CD4-positive, alpha-beta memory T cell (primary cell): ENCODE results near the gene GPN2. TPM values are rescaled to one million over a fixed set of nuclear protein-coding genes. Genes with fewer than 3 reads are reported as not detected.

ENCODE experiments used
- CTCF ChIA-PET: fragments of 350-600 bp; sonication (Branson Sonifier 250); formaldehyde crosslinking; loops from one replicate; lab custom pipeline; 2021; ENCODE audit warnings: inconsistent platforms; ENCODE audit not compliant: partially characterized antibody; lab: Charles Lee
- POLR2A ChIA-PET: fragments of 350-600 bp; sonication (Branson Sonifier 250); formaldehyde crosslinking; loops from one replicate; lab custom pipeline; 2021; ENCODE audit not compliant: partially characterized antibody; lab: Charles Lee
- DNase-seq, 5 donors: peaks; one replicate each; pipeline versions ENCODE4 v3.0.0 to v3.0.0-alpha.2; 2020 to 2022; ENCODE audit warnings: mixed read lengths in 1 of 5
- H3K27ac ChIP-seq: one replicate; pipeline ENCODE4 v1.7.0; 2013; ENCODE audit warnings: low read depth, low read length
- H3K27me3 ChIP-seq: 2 replicates; pipeline ENCODE4 v1.7.0; 2013; ENCODE audit warnings: mild to moderate bottlenecking, low read length, moderate library complexity; ENCODE audit not compliant: insufficient read depth
- H3K36me3 ChIP-seq: 2 replicates; pipeline ENCODE4 v1.7.0; 2013; ENCODE audit warnings: mild to moderate bottlenecking, low read length, moderate library complexity; ENCODE audit not compliant: insufficient read depth
- H3K4me1 ChIP-seq: 2 replicates; pipeline ENCODE4 v1.7.0; 2013; ENCODE audit warnings: mild to moderate bottlenecking, low read length, moderate library complexity; ENCODE audit not compliant: insufficient read depth
- H3K4me3 ChIP-seq, 2 donors: one replicate each; pipeline ENCODE4 v1.7.0; 2013; ENCODE audit warnings: low read length in 2 of 2, mild to moderate bottlenecking in 1 of 2
- H3K9me3 ChIP-seq, 2 donors: one replicate each; pipeline ENCODE4 v1.7.0; 2013; ENCODE audit warnings: low read length in 2 of 2, control low read depth in 1 of 2; ENCODE audit not compliant: control insufficient read depth in 1 of 2
- H3K27ac Mint-ChIP-seq, 7 donors: one replicate each; pipeline ENCODE4 v1.8.0; 2020 to 2021; ENCODE audit warnings: mixed read lengths in 7 of 7, mild to moderate bottlenecking in 6 of 7, inconsistent platforms in 3 of 7, moderate library complexity in 3 of 7
- H3K27me3 Mint-ChIP-seq, 2 donors: one replicate each; pipeline ENCODE4 v1.8.0; 2020 to 2021; ENCODE audit warnings: mixed read lengths in 2 of 2
- H3K36me3 Mint-ChIP-seq, 2 donors: one replicate each; pipeline ENCODE4 v1.8.0; 2020 to 2021; ENCODE audit warnings: mixed read lengths in 2 of 2, inconsistent platforms in 1 of 2, mild to moderate bottlenecking in 1 of 2
- H3K4me1 Mint-ChIP-seq, 4 donors: one replicate each; pipeline ENCODE4 v1.8.0; 2020 to 2021; ENCODE audit warnings: mixed read lengths in 4 of 4, mild to moderate bottlenecking in 1 of 4
- H3K4me3 Mint-ChIP-seq, 8 donors: one replicate each; pipeline ENCODE4 v1.8.0; 2020 to 2021; ENCODE audit warnings: mixed read lengths in 8 of 8, mild to moderate bottlenecking in 7 of 8, moderate library complexity in 6 of 8, inconsistent platforms in 3 of 8
- H3K9me3 Mint-ChIP-seq, 8 donors: one replicate each; pipeline ENCODE4 v1.8.0; 2020 to 2021; ENCODE audit warnings: mixed read lengths in 8 of 8, mild to moderate bottlenecking in 5 of 8, inconsistent platforms in 3 of 8, moderate library complexity in 1 of 8
- intact Hi-C: fragments of 100-400 bp; cut with micrococcal nuclease; formaldehyde crosslinking; loops from one replicate; pipeline ENCODE4 v1.15.1; 2023
- polyA plus RNA-seq, 2 donors: library from polyadenylated mRNA; unstranded; fragments of 300-500 nt; fragmentation: Illumina TruSeq; gene quantifications; one replicate each; pipeline ENCODE4 v1.2.3, GENCODE V29; 2021
- total RNA-seq, 2 experiments: library from RNA; stranded (reverse); gene quantifications; one replicate each; pipeline ENCODE4 v1.2.3, GENCODE V29; 2021

GPN2 gene
- total and polyA plus RNA-seq, 4 experiments from 2014 or later = 15.3 to 38.0 (median 27.9) TPM

DNA sequence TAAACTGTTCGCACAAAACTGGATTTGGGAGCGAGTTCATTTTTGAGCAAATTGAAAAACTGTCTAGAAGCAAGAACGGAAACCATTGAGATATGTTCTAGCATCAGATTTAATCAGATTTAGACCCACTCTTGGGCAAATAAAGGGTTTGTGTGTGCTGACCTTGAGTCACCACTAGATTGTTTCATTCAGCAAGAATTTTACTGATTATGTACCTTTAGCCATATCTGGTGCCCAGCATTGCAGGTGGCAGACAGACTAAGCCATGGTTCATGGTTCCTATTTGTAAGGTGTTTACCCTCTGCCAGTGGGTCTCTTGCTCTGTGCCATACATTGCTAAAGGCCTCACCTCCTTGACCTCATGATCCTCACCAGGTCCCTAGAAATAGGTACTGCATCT is 32.8 kb upstream of the GPN2 start:
- Mint-ChIP-seq H3K27me3 (no peaks in the 10 kb centered on the region), H3K9me3 (no peaks in the 10 kb centered on the region), H3K27ac (peak overlapping the region; percentile 45 to 99 (median 97)), H3K4me3 (peak overlapping the region; percentile 87 to 99 (median 96)), H3K36me3 (peaks cover 7 to 28% of the 10 kb centered on the region in 2 donors), H3K4me1 (peaks cover 26 to 51% (median 34%) of the 10 kb centered on the region in 4 donors)
- POLR2A ChIA-PET = interaction anchor here (1.1 to 2.7 kb wide), 3 partner anchors 22 to 58 kb away, joined by 4 to 22 read pairs (median 4); partner anchors contain the start of gene GPATCH3
- no peaks in the 10 kb centered on the region for H3K27me3 ChIP-seq
- H3K36me3 ChIP-seq = peaks cover 17% of the 10 kb centered on the region
- H3K4me1 ChIP-seq = peaks cover 24% of the 10 kb centered on the region
- H3K4me3 ChIP-seq = peak overlapping the region in 1 of 2 donors; percentile 19
- no peak for DNase-seq
- peak overlapping the region; percentile 82 for H3K27ac ChIP-seq
- no peaks in the 10 kb centered on the region for H3K9me3 ChIP-seq
- intact Hi-C loops = no loop called here
- CTCF ChIA-PET = no interaction called here

DNA sequence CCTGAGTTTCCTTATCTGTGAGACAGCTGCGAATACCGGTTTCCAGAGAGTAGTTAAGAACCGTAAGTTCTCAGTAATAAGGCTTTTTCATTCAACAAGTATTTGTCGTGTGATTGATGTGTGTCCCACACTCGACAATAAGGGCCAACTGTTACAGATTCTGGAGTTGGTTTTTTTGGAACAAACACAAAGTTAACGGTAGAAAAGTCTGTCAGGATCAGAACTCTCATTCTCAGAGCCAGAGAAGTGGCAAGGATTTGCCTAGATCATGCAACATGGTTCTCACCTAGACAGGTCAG is 32.3 kb upstream of the GPN2 start:
- Histone ChIP-seq H3K36me3 (peaks cover 17% of the 10 kb centered on the region), H3K9me3 (no peaks in the 10 kb centered on the region), H3K27me3 (no peaks in the 10 kb centered on the region), H3K27ac (peak overlapping the region; percentile 82), H3K4me1 (peaks cover 24% of the 10 kb centered on the region), H3K4me3 (peak overlapping the region; percentile 19 to 78)
- H3K27me3 Mint-ChIP-seq = no peaks in the 10 kb centered on the region
- ChIA-PET POLR2A (interaction anchor here (1.1 to 2.7 kb wide), 3 partner anchors 22 to 58 kb away, joined by 4 to 22 read pairs (median 13); partner anchors contain the start of genes GPATCH3 and GPN2), CTCF (no interaction called here)
- no peak for DNase-seq
- H3K36me3 Mint-ChIP-seq = peaks cover 5 to 23% of the 10 kb centered on the region in 2 donors
- H3K9me3 Mint-ChIP-seq = no peaks in the 10 kb centered on the region
- intact Hi-C loops = no loop called here
- H3K27ac Mint-ChIP-seq = peak overlapping the region; percentile 91 to 99 (median 98)
- H3K4me3 Mint-ChIP-seq = peak overlapping the region; percentile 87 to 99 (median 96)
- peaks cover 26 to 51% (median 34%) of the 10 kb centered on the region in 4 donors for H3K4me1 Mint-ChIP-seq

DNA sequence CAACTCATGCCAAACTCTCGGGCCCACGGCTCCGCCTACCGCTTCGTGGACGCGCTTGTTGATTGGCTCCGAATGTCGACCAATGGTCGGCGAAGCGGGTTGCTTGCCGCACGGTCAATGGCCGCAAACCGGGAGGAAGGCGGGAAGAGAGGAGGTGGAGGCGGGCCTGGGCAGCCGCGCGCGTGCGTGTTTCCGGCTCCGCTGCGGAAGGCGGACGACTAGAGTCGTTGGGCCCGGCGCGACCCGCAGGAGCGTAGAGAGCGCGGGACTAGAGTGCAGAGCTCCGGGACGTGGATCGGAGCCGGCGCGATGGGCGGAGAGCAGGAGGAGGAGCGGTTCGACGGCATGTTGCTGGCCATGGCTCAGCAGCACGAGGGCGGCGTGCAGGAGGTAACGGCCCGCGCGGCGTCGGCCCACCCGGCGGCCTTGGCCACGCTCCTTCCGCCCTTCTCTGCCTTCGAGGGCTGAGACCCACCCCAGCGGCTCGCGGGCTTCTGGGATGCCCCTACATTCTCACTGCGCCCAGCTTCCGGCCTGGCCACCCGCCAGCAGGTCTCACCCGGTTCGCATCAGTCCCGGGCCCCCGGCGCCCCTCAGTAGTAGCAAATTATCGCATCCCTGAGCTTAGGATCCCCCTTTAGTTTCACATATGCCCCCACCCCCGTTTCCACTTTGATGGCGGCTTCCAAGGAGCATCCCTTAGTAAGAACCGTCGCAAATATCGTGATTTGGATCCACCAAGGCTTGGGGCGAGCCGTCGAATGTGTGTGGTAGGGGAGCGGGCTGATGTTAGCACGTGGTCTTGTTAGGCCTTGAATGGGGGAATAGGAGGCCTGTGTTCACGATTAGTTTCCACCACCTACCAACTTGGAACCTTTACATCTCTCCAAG is 31.7 kb upstream of the GPN2 start, which contains the start of gene NUDC:
NUDC (plus strand) TSS at position 204 of the 891 bp plus-strand sequence; CDS start at position 310, 106 bp downstream.
- H3K27me3 ChIP-seq = no peaks in the 10 kb centered on the region
- peak within 1 kb of the TSS; percentile 91 to 99 (median 98) for H3K27ac Mint-ChIP-seq
- H3K36me3 ChIP-seq = peaks cover 14% of the 10 kb centered on the region
- peak within 1 kb of the TSS; percentile 19 to 78 for H3K4me3 ChIP-seq
- no peaks in the 10 kb centered on the region for H3K9me3 Mint-ChIP-seq
- peak within 1 kb of the TSS; percentile 82 for H3K27ac ChIP-seq
- H3K36me3 Mint-ChIP-seq = peaks cover 5 to 20% of the 10 kb centered on the region in 2 donors
- peak within 1 kb of the TSS; percentile 87 to 99 (median 96) for H3K4me3 Mint-ChIP-seq
- H3K4me1 Mint-ChIP-seq = peaks cover 23 to 46% (median 31%) of the 10 kb centered on the region in 4 donors
- no peaks in the 10 kb centered on the region for H3K27me3 Mint-ChIP-seq
- peak; percentile 94 to 97 (median 96) for DNase-seq
- no peaks in the 10 kb centered on the region for H3K9me3 ChIP-seq
- intact Hi-C loops = loop anchor here (1.0 kb wide), 1 partner anchor 21 kb away; the partner anchor contains the start of gene GPATCH3
- ChIA-PET CTCF (no interaction called here), POLR2A (interaction anchor here (0.9 to 2.7 kb wide), 4 partner anchors 22 to 134 kb away, joined by 3 to 22 read pairs (median 8); partner anchors contain the start of genes GPATCH3, GPN2 and PIGV)
- peaks cover 24% of the 10 kb centered on the region for H3K4me1 ChIP-seq

DNA sequence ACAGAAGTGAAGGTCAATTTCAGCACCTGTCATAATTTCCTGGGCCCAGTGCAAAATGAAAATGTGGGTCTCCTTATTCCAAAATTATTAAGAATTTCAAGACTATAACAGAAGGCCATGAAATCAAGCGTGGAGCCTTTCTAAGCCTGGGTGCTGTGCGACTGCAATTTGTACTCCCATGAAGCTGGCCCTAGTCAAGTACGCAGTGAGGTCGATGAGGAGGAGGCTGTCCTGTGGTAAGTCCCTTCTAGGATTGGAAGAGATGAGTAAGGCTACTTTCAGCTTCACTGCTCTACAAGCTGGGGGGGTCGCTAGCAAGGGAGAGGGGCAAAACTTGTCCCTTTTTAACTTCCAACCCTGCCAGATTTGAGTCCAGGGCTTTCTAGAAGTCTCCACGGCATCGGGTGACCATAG is 31.1 kb upstream of the GPN2 start:
- peaks cover 23 to 43% (median 29%) of the 10 kb centered on the region in 4 donors for H3K4me1 Mint-ChIP-seq
- no peaks in the 10 kb centered on the region for H3K27me3 Mint-ChIP-seq
- Histone ChIP-seq H3K4me3 (peak overlapping the region in 1 of 2 donors; percentile 78), H3K36me3 (peaks cover 8% of the 10 kb centered on the region), H3K9me3 (no peaks in the 10 kb centered on the region), H3K27ac (peak overlapping the region; percentile 82), H3K4me1 (peaks cover 24% of the 10 kb centered on the region), H3K27me3 (no peaks in the 10 kb centered on the region)
- H3K27ac Mint-ChIP-seq = peak overlapping the region; percentile 91 to 99 (median 98)
- peaks cover 3 to 13% of the 10 kb centered on the region in 2 donors for H3K36me3 Mint-ChIP-seq
- POLR2A ChIA-PET = interaction anchor here (0.9 to 2.7 kb wide), 4 partner anchors 9 to 133 kb away, joined by 3 to 22 read pairs (median 8); partner anchors contain the start of genes GPATCH3, GPN2 and PIGV
- DNase-seq = peak in 1 of 5 donors; percentile 4
- peak overlapping the region; percentile 87 to 99 (median 96) for H3K4me3 Mint-ChIP-seq
- intact Hi-C loops = loop anchor here (1.0 kb wide), 1 partner anchor 21 kb away; the partner anchor contains the start of gene GPATCH3
- no peaks in the 10 kb centered on the region for H3K9me3 Mint-ChIP-seq
- CTCF ChIA-PET = interaction anchor here (1.4 kb wide), 1 partner anchor 20 kb away, joined by 3 read pairs; the partner anchor contains the start of gene GPATCH3

DNA sequence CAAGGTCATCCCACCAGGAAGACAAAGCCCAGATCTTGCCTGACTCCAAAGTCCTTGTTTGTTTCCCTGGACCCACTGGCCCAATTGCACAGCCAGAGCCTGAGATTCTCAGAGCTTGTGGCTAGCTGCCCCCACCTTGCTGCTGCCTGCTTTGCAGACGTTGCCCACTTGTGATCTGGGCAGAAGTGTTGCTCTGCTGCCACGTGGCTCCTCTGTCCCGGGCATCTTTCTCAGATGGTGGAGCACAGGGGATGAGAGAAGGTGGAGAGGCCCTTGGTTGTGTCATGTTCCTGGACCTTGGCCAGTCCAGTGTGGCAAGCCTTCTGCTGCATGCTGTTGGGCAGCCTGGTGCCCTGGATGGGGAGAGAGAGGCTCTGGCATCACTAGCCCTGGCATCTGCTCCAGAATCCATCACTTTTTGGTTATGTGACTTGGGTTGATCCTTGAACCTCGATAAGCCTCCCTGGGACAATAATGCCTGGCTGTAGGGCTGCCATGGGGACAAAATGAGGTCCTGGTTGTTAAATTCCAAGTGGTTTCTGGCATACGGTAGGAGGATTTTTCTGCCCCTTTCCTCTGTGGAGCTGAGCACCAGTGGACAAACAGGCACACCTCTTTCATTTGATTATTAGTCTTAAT is 25.2 kb upstream of the GPN2 start:
- intact Hi-C loops = no loop called here
- no peaks in the 10 kb centered on the region for H3K27me3 Mint-ChIP-seq
- CTCF ChIA-PET = no interaction called here

DNA sequence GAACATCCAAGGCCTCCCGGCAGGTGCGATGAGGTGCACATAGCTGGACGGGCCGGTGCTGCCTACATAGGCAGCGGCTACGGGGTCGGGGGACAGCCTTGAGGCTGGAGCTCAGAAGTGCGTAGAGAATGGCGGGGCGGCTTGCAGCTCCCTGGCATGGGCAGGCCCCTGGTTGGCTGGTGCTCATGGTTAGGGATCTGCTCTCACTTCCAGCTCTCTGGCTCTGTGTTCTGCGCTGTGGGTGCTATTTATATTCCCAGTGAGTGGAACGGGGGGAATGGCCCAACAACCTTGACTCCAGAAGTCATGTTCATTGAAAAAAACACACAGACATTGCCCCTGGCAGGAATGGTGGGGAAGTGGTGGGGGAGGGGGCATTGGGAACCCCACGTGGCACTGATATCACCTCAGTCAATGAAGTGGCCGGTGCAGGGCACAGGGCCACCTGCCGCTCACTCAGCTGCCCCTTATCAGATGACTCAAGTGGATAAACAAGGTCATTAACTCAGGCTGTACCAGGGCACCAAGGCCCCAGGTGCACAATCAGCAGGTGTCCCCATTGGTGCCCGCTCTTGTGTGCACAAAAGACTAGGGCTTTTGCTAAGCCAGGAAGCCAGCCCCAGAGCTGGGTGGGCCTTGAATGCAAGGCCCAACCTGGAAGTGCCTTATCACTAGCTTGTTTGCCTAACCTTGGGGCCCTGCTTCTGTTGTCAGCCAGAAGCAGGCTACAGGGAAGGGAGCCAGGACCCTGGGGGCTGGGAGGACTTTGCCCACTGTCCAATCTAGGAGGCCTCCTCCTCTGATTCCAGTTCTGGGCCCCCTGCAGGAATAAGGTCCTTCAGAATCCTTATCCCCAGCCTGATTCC is 23.9 kb upstream of the GPN2 start, which contains the start of gene NR0B2:
NR0B2 (minus strand) TSS at position 222 of the 866 bp plus-strand sequence; CDS start at position 187, 35 bp downstream.
- no peaks in the 10 kb centered on the region for H3K36me3 ChIP-seq
- Mint-ChIP-seq H3K4me1 (no peaks in the 10 kb centered on the region), H3K27me3 (peaks cover 0 to 4% of the 10 kb centered on the region in 2 donors), H3K36me3 (no peaks in the 10 kb centered on the region), H3K9me3 (no peaks in the 10 kb centered on the region), H3K4me3 (no peak within 1 kb of the TSS), H3K27ac (no peak within 1 kb of the TSS)
- no peaks in the 10 kb centered on the region for H3K4me1 ChIP-seq
- no peak for DNase-seq
- H3K9me3 ChIP-seq = no peaks in the 10 kb centered on the region
- no peak within 1 kb of the TSS for H3K27ac ChIP-seq
- ChIA-PET CTCF (no interaction called here), POLR2A (no interaction called here)
- H3K4me3 ChIP-seq = no peak within 1 kb of the TSS
- H3K27me3 ChIP-seq = no peaks in the 10 kb centered on the region
- intact Hi-C loops = no loop called here

More for the DNA sequence above, 25.2 kb upstream of the GPN2 start:
- Mint-ChIP-seq H3K27ac (no peak overlapping the region), H3K36me3 (no peaks in the 10 kb centered on the region), H3K4me3 (no peak overlapping the region), H3K9me3 (no peaks in the 10 kb centered on the region), H3K4me1 (peaks cover 0 to 5% (median 1%) of the 10 kb centered on the region in 4 donors)
- POLR2A ChIA-PET = no interaction called here
- Histone ChIP-seq H3K4me3 (no peak overlapping the region), H3K9me3 (no peaks in the 10 kb centered on the region), H3K36me3 (no peaks in the 10 kb centered on the region), H3K27ac (no peak overlapping the region), H3K4me1 (no peaks in the 10 kb centered on the region), H3K27me3 (no peaks in the 10 kb centered on the region)
- DNase-seq = no peak
